CD4-positive, alpha-beta memory T cell (primary cell): ENCODE measurements around the gene C19orf25. TPM values are rescaled to one million over a fixed set of nuclear protein-coding genes. Genes with fewer than 3 reads are reported as not detected.

Source experiments
- CTCF ChIA-PET: fragments of 350-600 bp; sonication (Branson Sonifier 250); formaldehyde crosslinking; loops from one replicate; lab custom pipeline; 2021; ENCODE audit warnings: inconsistent platforms; ENCODE audit not compliant: partially characterized antibody; lab: Charles Lee
- POLR2A ChIA-PET: fragments of 350-600 bp; sonication (Branson Sonifier 250); formaldehyde crosslinking; loops from one replicate; lab custom pipeline; 2021; ENCODE audit not compliant: partially characterized antibody; lab: Charles Lee
- DNase-seq, 5 donors: peaks; one replicate each; pipeline versions ENCODE4 v3.0.0 to v3.0.0-alpha.2; 2020 to 2022; ENCODE audit warnings: mixed read lengths in 1 of 5
- H3K27ac ChIP-seq: one replicate; pipeline ENCODE4 v1.7.0; 2013; ENCODE audit warnings: low read depth, low read length
- H3K27me3 ChIP-seq: 2 replicates; pipeline ENCODE4 v1.7.0; 2013; ENCODE audit warnings: mild to moderate bottlenecking, low read length, moderate library complexity; ENCODE audit not compliant: insufficient read depth
- H3K36me3 ChIP-seq: 2 replicates; pipeline ENCODE4 v1.7.0; 2013; ENCODE audit warnings: mild to moderate bottlenecking, low read length, moderate library complexity; ENCODE audit not compliant: insufficient read depth
- H3K4me1 ChIP-seq: 2 replicates; pipeline ENCODE4 v1.7.0; 2013; ENCODE audit warnings: mild to moderate bottlenecking, low read length, moderate library complexity; ENCODE audit not compliant: insufficient read depth
- H3K4me3 ChIP-seq, 2 donors: one replicate each; pipeline ENCODE4 v1.7.0; 2013; ENCODE audit warnings: low read length in 2 of 2, mild to moderate bottlenecking in 1 of 2
- H3K9me3 ChIP-seq, 2 donors: one replicate each; pipeline ENCODE4 v1.7.0; 2013; ENCODE audit warnings: low read length in 2 of 2, control low read depth in 1 of 2; ENCODE audit not compliant: control insufficient read depth in 1 of 2
- H3K27ac Mint-ChIP-seq, 7 donors: one replicate each; pipeline ENCODE4 v1.8.0; 2020 to 2021; ENCODE audit warnings: mixed read lengths in 7 of 7, mild to moderate bottlenecking in 6 of 7, inconsistent platforms in 3 of 7, moderate library complexity in 3 of 7
- H3K27me3 Mint-ChIP-seq, 2 donors: one replicate each; pipeline ENCODE4 v1.8.0; 2020 to 2021; ENCODE audit warnings: mixed read lengths in 2 of 2
- H3K36me3 Mint-ChIP-seq, 2 donors: one replicate each; pipeline ENCODE4 v1.8.0; 2020 to 2021; ENCODE audit warnings: mixed read lengths in 2 of 2, inconsistent platforms in 1 of 2, mild to moderate bottlenecking in 1 of 2
- H3K4me1 Mint-ChIP-seq, 4 donors: one replicate each; pipeline ENCODE4 v1.8.0; 2020 to 2021; ENCODE audit warnings: mixed read lengths in 4 of 4, mild to moderate bottlenecking in 1 of 4
- H3K4me3 Mint-ChIP-seq, 8 donors: one replicate each; pipeline ENCODE4 v1.8.0; 2020 to 2021; ENCODE audit warnings: mixed read lengths in 8 of 8, mild to moderate bottlenecking in 7 of 8, moderate library complexity in 6 of 8, inconsistent platforms in 3 of 8
- H3K9me3 Mint-ChIP-seq, 8 donors: one replicate each; pipeline ENCODE4 v1.8.0; 2020 to 2021; ENCODE audit warnings: mixed read lengths in 8 of 8, mild to moderate bottlenecking in 5 of 8, inconsistent platforms in 3 of 8, moderate library complexity in 1 of 8
- intact Hi-C: fragments of 100-400 bp; cut with micrococcal nuclease; formaldehyde crosslinking; loops from one replicate; pipeline ENCODE4 v1.15.1; 2023
- polyA plus RNA-seq, 2 donors: library from polyadenylated mRNA; unstranded; fragments of 300-500 nt; fragmentation: Illumina TruSeq; gene quantifications; one replicate each; pipeline ENCODE4 v1.2.3, GENCODE V29; 2021
- total RNA-seq, 2 experiments: library from RNA; stranded (reverse); gene quantifications; one replicate each; pipeline ENCODE4 v1.2.3, GENCODE V29; 2021

C19orf25 gene
- total and polyA plus RNA-seq, 4 experiments from 2014 or later = 41.5 to 79.8 (median 58.8) TPM

- H3K36me3 Mint-ChIP-seq = no peaks in the 10 kb centered on the region
- Histone ChIP-seq H3K27me3 (no peaks in the 10 kb centered on the region), H3K36me3 (no peaks in the 10 kb centered on the region), H3K4me1 (no peaks in the 10 kb centered on the region), H3K27ac (no peak overlapping the region), H3K4me3 (no peak overlapping the region), H3K9me3 (no peaks in the 10 kb centered on the region)
- peaks cover 4 to 8% of the 10 kb centered on the region in 2 donors for H3K27me3 Mint-ChIP-seq
- CTCF ChIA-PET = no interaction called here
- H3K4me1 Mint-ChIP-seq = no peaks in the 10 kb centered on the region
- intact Hi-C loops = no loop called here
- DNase-seq = no peak
- H3K27ac Mint-ChIP-seq = no peak overlapping the region
- no peaks in the 10 kb centered on the region for H3K9me3 Mint-ChIP-seq
- H3K4me3 Mint-ChIP-seq = no peak overlapping the region
- POLR2A ChIA-PET = no interaction called here
Measured at GRCh38 chr19:1518471-1518870, 39.5 kb upstream of the C19orf25 start.

- Histone ChIP-seq H3K4me3 (no peak overlapping the region), H3K27ac (no peak overlapping the region), H3K36me3 (no peaks in the 10 kb centered on the region), H3K4me1 (peaks cover 13% of the 10 kb centered on the region), H3K27me3 (no peaks in the 10 kb centered on the region), H3K9me3 (no peaks in the 10 kb centered on the region)
- Mint-ChIP-seq H3K27me3 (peaks cover 0 to 6% of the 10 kb centered on the region in 2 donors), H3K9me3 (no peaks in the 10 kb centered on the region), H3K36me3 (no peaks in the 10 kb centered on the region), H3K4me1 (peaks cover 0 to 7% (median 1%) of the 10 kb centered on the region in 4 donors), H3K4me3 (no peak overlapping the region), H3K27ac (no peak overlapping the region)
- no peak for DNase-seq
- POLR2A ChIA-PET = no interaction called here
- intact Hi-C loops = no loop called here
- CTCF ChIA-PET = no interaction called here
Measured at GRCh38 chr19:1516395-1516753, 37.4 kb upstream of the C19orf25 start.

- no peaks in the 10 kb centered on the region for H3K9me3 ChIP-seq
- POLR2A ChIA-PET = interaction anchor here (1.4 kb wide), 1 partner anchor 239 kb away, joined by 4 read pairs; the partner anchor contains the start of gene FAM174C
- Mint-ChIP-seq H3K27me3 (peaks cover 0 to 8% of the 10 kb centered on the region in 2 donors), H3K36me3 (no peaks in the 10 kb centered on the region), H3K27ac (no peak overlapping the region), H3K9me3 (no peaks in the 10 kb centered on the region), H3K4me1 (peaks cover 0 to 12% (median 5%) of the 10 kb centered on the region in 4 donors), H3K4me3 (no peak overlapping the region)
- CTCF ChIA-PET = interaction anchor here (1.1 to 1.2 kb wide), 2 partner anchors 72 to 236 kb away, joined by 3 read pairs; no protein-coding TSS in a partner anchor
- intact Hi-C loops = loop anchor here (1.0 to 2.0 kb wide), 2 partner anchors 44 to 236 kb away; no protein-coding TSS in a partner anchor
- no peak for DNase-seq
- H3K36me3 ChIP-seq = no peaks in the 10 kb centered on the region
- H3K27ac ChIP-seq = no peak overlapping the region
- no peaks in the 10 kb centered on the region for H3K27me3 ChIP-seq
- peaks cover 13% of the 10 kb centered on the region for H3K4me1 ChIP-seq
- H3K4me3 ChIP-seq = no peak overlapping the region
Measured at GRCh38 chr19:1514986-1515721, 36.1 kb upstream of the C19orf25 start.

GRCh38 chr19:1514295-1514661 lies 35.3 kb upstream of the C19orf25 start:
- ChIA-PET CTCF (interaction anchor here (0.7 to 1.2 kb wide), 4 partner anchors 42 to 235 kb away, joined by 3 to 4 read pairs (median 3); no protein-coding TSS in a partner anchor), POLR2A (interaction anchor here (0.7 to 1.4 kb wide), 2 partner anchors 23 to 238 kb away, joined by 3 to 4 read pairs; partner anchors contain the start of genes FAM174C and REEP6)
- no peaks in the 10 kb centered on the region for H3K27me3 ChIP-seq
- no peaks in the 10 kb centered on the region for H3K9me3 Mint-ChIP-seq
- no peaks in the 10 kb centered on the region for H3K36me3 ChIP-seq
- H3K27me3 Mint-ChIP-seq = peaks cover 0 to 12% of the 10 kb centered on the region in 2 donors
- intact Hi-C loops = loop anchor here (1.0 to 2.0 kb wide), 2 partner anchors 43 to 235 kb away; no protein-coding TSS in a partner anchor
- H3K27ac ChIP-seq = no peak overlapping the region
- H3K4me1 ChIP-seq = peaks cover 13% of the 10 kb centered on the region
- H3K4me1 Mint-ChIP-seq = peaks cover 5 to 17% (median 8%) of the 10 kb centered on the region in 4 donors
- no peak for DNase-seq
- no peak overlapping the region for H3K4me3 ChIP-seq
- peak overlapping the region in 2 of 8 donors; percentile 17 to 20 for H3K4me3 Mint-ChIP-seq
- no peak overlapping the region for H3K27ac Mint-ChIP-seq
- no peaks in the 10 kb centered on the region for H3K36me3 Mint-ChIP-seq
- H3K9me3 ChIP-seq = no peaks in the 10 kb centered on the region

GRCh38 chr19:1513499-1514294 lies 34.7 kb upstream of the C19orf25 start:
- Histone ChIP-seq H3K27me3 (no peaks in the 10 kb centered on the region), H3K4me3 (no peak overlapping the region), H3K4me1 (peaks cover 13% of the 10 kb centered on the region), H3K27ac (no peak overlapping the region), H3K36me3 (no peaks in the 10 kb centered on the region), H3K9me3 (no peaks in the 10 kb centered on the region)
- ChIA-PET POLR2A (interaction anchor here (0.7 kb wide), 1 partner anchor 23 kb away, joined by 3 read pairs; the partner anchor contains the start of gene REEP6), CTCF (interaction anchor here (0.7 to 1.2 kb wide), 4 partner anchors 42 to 234 kb away, joined by 3 to 4 read pairs (median 3); no protein-coding TSS in a partner anchor)
- intact Hi-C loops = loop anchor here (1.0 to 2.0 kb wide), 4 partner anchors 10 to 234 kb away; no protein-coding TSS in a partner anchor
- DNase-seq = peak; percentile 60 to 69 (median 68)
- H3K4me1 Mint-ChIP-seq = peaks cover 5 to 19% (median 8%) of the 10 kb centered on the region in 4 donors
- H3K27me3 Mint-ChIP-seq = peaks cover 0 to 12% of the 10 kb centered on the region in 2 donors
- peak overlapping the region in 3 of 8 donors; percentile 20 to 41 (median 29) for H3K4me3 Mint-ChIP-seq
- no peaks in the 10 kb centered on the region for H3K36me3 Mint-ChIP-seq
- no peak overlapping the region for H3K27ac Mint-ChIP-seq
- H3K9me3 Mint-ChIP-seq = no peaks in the 10 kb centered on the region

- Histone ChIP-seq H3K36me3 (no peaks in the 10 kb centered on the region), H3K4me1 (peaks cover 17% of the 10 kb centered on the region), H3K4me3 (peak within 1 kb of the TSS in 1 of 2 donors; percentile 47), H3K27me3 (no peaks in the 10 kb centered on the region), H3K27ac (peak within 1 kb of the TSS; percentile 26), H3K9me3 (no peaks in the 10 kb centered on the region)
- Mint-ChIP-seq H3K27me3 (peaks cover 0 to 11% of the 10 kb centered on the region in 2 donors), H3K27ac (peak within 1 kb of the TSS in 6 of 7 donors; percentile 36 to 66 (median 48)), H3K4me1 (peaks cover 6 to 24% (median 10%) of the 10 kb centered on the region in 4 donors), H3K9me3 (no peaks in the 10 kb centered on the region), H3K36me3 (peaks cover 0 to under 1% of the 10 kb centered on the region in 2 donors), H3K4me3 (peak within 1 kb of the TSS; percentile 65 to 77 (median 74))
- ChIA-PET CTCF (no interaction called here), POLR2A (no interaction called here)
- intact Hi-C loops = loop anchor here (1.0 kb wide), 2 partner anchors 10 to 68 kb away; no protein-coding TSS in a partner anchor
- DNase-seq = peak in 4 of 5 donors; percentile 50 to 62 (median 54)
Measured at GRCh38 chr19:1512671-1513498, 33.9 kb upstream of the C19orf25 start, which contains the start of gene ADAMTSL5. ADAMTSL5 (minus strand) TSS chr19:1513019; CDS start chr19:1510943, 2,076 bp downstream.
